OCI-LY1 (cell line): ENCODE data around the gene SMAD4.

Experiments
- H2AFZ ChIP-seq: fragments of 200-600 bp; sonication (generic), shearing (Covaris generic); 2 replicates; pipeline ENCODE4 v1.6.0; 2014; ENCODE audit warnings: antibody characterized with exemption, mild to moderate bottlenecking, low read length
- H3F3A ChIP-seq: fragments of 200-600 bp; sonication (generic), shearing (Covaris generic); 2 replicates; pipeline ENCODE4 v1.6.0; 2014; ENCODE audit warnings: mild to moderate bottlenecking, antibody characterized with exemption, low read length, moderate library complexity; ENCODE audit not compliant: insufficient read depth
- H3K27ac ChIP-seq: fragments of 200-600 bp; sonication (generic); 2 replicates; pipeline ENCODE4 v1.5.1; 2014; ENCODE audit warnings: low read length, mixed run types, mild to moderate bottlenecking, low read depth; ENCODE audit not compliant: poor library complexity, severe bottlenecking
- H3K27me3 ChIP-seq: fragments of 200-600 bp; sonication (generic); 2 replicates; pipeline ENCODE4 v1.6.0; 2014; ENCODE audit warnings: antibody characterized with exemption, mild to moderate bottlenecking, low read length, moderate library complexity; ENCODE audit not compliant: insufficient read depth
- H3K36me3 ChIP-seq: fragments of 200-600 bp; sonication (generic); 2 replicates; pipeline ENCODE4 v1.6.1; 2014; ENCODE audit warnings: mild to moderate bottlenecking, antibody characterized with exemption, low read length, moderate library complexity, mixed read lengths; ENCODE audit not compliant: insufficient read depth
- H3K4me1 ChIP-seq: fragments of 200-600 bp; sonication (generic); 2 replicates; pipeline ENCODE4 v1.5.1; 2014; ENCODE audit warnings: mild to moderate bottlenecking, low read length, moderate library complexity; ENCODE audit not compliant: insufficient read depth, severe bottlenecking
- H3K4me2 ChIP-seq: fragments of 200-600 bp; sonication (generic), shearing (Covaris generic); 2 replicates; pipeline ENCODE4 v1.6.1; 2014; ENCODE audit warnings: low read length
- H3K4me3 ChIP-seq: fragments of 200-600 bp; sonication (generic); 2 replicates; pipeline ENCODE4 v1.5.1; 2014; ENCODE audit warnings: low read length, low read depth, mild to moderate bottlenecking, mixed read lengths; ENCODE audit not compliant: poor library complexity, severe bottlenecking
- H3K79me2 ChIP-seq: fragments of 200-600 bp; shearing (Covaris generic); 2 replicates; pipeline ENCODE4 v1.6.1; 2016; ENCODE audit warnings: mixed run types, low read length, mixed read lengths; ENCODE audit not compliant: insufficient read depth
- H3K9ac ChIP-seq: fragments of 200-600 bp; sonication (generic), shearing (Covaris generic); 2 replicates; pipeline ENCODE4 v1.6.1; 2014; ENCODE audit warnings: mild to moderate bottlenecking, low read length, mixed read lengths
- H3K9me2 ChIP-seq: fragments of 200-600 bp; sonication (generic), shearing (Covaris generic); 2 replicates; pipeline ENCODE4 v1.6.1; 2014; ENCODE audit warnings: low read depth, mild to moderate bottlenecking, low read length, mixed read lengths
- H3K9me3 ChIP-seq: fragments of 200-600 bp; shearing (Covaris generic); 2 replicates; pipeline ENCODE4 v1.6.1; 2014; ENCODE audit warnings: low read length, mixed read lengths
- H4K20me1 ChIP-seq: fragments of 200-600 bp; sonication (generic), shearing (Covaris generic); 2 replicates; pipeline ENCODE4 v1.6.0; 2016; ENCODE audit warnings: mild to moderate bottlenecking, low read length; ENCODE audit not compliant: insufficient read depth
- EZH2 ChIP-seq: fragments of 200-600 bp; sonication (generic), shearing (Covaris generic); IDR thresholded peaks from 2 replicates; pipeline ENCODE4 v1.8.0; 2017; ENCODE audit warnings: borderline replicate concordance, mixed run types, mild to moderate bottlenecking, antibody characterized with exemption, low read length, moderate library complexity, mixed read lengths
- TF ChIP-seq, protein P1 (sequence below): fragments of 200-600 bp; sonication (generic), shearing (Covaris generic); IDR thresholded peaks from 2 replicates; pipeline ENCODE4 v1.5.1; 2017; ENCODE audit warnings: mild to moderate bottlenecking, antibody characterized with exemption, low read length, moderate library complexity, mixed read lengths

Gene SMAD4

GRCh38 chr18:51120809-51121596 is 91.0 kb downstream of the SMAD4 start:
- H3K36me3 ChIP-seq, result no peaks in the 10 kb centered on the region; the same call in 1 of the 2 replicates
- no peaks in the 10 kb centered on the region for H3K9me3 ChIP-seq
- no peaks in the 10 kb centered on the region; the same call in 1 of the 2 replicates for H3K27me3 ChIP-seq
- no peaks in the 10 kb centered on the region for H4K20me1 ChIP-seq
- H3K9me2 ChIP-seq, result no peaks in the 10 kb centered on the region
- H3K4me2 ChIP-seq, result no peak overlapping the region
- TF ChIP-seq, protein P1, sequence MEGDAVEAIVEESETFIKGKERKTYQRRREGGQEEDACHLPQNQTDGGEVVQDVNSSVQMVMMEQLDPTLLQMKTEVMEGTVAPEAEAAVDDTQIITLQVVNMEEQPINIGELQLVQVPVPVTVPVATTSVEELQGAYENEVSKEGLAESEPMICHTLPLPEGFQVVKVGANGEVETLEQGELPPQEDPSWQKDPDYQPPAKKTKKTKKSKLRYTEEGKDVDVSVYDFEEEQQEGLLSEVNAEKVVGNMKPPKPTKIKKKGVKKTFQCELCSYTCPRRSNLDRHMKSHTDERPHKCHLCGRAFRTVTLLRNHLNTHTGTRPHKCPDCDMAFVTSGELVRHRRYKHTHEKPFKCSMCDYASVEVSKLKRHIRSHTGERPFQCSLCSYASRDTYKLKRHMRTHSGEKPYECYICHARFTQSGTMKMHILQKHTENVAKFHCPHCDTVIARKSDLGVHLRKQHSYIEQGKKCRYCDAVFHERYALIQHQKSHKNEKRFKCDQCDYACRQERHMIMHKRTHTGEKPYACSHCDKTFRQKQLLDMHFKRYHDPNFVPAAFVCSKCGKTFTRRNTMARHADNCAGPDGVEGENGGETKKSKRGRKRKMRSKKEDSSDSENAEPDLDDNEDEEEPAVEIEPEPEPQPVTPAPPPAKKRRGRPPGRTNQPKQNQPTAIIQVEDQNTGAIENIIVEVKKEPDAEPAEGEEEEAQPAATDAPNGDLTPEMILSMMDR, result no peak
- no peak for TF ChIP-seq EZH2
- no peak overlapping the region for H3K4me3 ChIP-seq
- H3K27ac ChIP-seq, result no peak overlapping the region
- no peak overlapping the region for H3K9ac ChIP-seq
- no peaks in the 10 kb centered on the region for H3K79me2 ChIP-seq
- no peaks in the 10 kb centered on the region for H3F3A ChIP-seq
- no peak overlapping the region for H2AFZ ChIP-seq
- H3K4me1 ChIP-seq, result no peaks in the 10 kb centered on the region

DNA sequence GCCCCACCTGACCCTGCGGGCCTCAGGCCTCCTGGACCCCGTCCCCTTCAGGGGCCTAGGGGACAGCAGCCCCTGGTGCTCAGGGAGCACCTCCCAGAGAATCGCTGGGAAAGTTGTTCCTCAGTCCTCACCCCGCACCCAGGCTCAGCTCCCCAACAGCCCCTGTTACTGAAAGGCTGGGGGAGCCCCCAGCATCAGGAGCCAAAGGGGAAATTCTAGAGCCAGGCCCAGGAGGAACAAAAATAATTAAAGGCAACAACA is 91.5 kb downstream of the SMAD4 start:
- Histone ChIP-seq H3K79me2 (no peaks in the 10 kb centered on the region), H3K27ac (no peak overlapping the region), H3K27me3 (no peaks in the 10 kb centered on the region; the same call in 1 of the 2 replicates), H3F3A (no peaks in the 10 kb centered on the region), H3K4me2 (no peak overlapping the region), H3K36me3 (no peaks in the 10 kb centered on the region; the same call in 1 of the 2 replicates), H3K4me1 (no peaks in the 10 kb centered on the region), H2AFZ (no peak overlapping the region), H3K9me3 (no peaks in the 10 kb centered on the region), H4K20me1 (no peaks in the 10 kb centered on the region), H3K9me2 (no peaks in the 10 kb centered on the region), H3K9ac (no peak overlapping the region), H3K4me3 (no peak overlapping the region)
- TF ChIP-seq, protein P1, result no peak
- no peak for TF ChIP-seq EZH2

GRCh38 chr18:51122266-51123045 is 92.4 kb downstream of the SMAD4 start:
- Histone ChIP-seq H3K9me2 (no peaks in the 10 kb centered on the region), H3K79me2 (no peaks in the 10 kb centered on the region), H4K20me1 (no peaks in the 10 kb centered on the region), H3K36me3 (no peaks in the 10 kb centered on the region; the same call in 1 of the 2 replicates), H3K4me3 (no peak overlapping the region), H3K4me1 (no peaks in the 10 kb centered on the region), H3K9me3 (no peaks in the 10 kb centered on the region), H3K9ac (no peak overlapping the region), H3K27me3 (no peaks in the 10 kb centered on the region; the same call in 1 of the 2 replicates), H3K27ac (no peak overlapping the region), H3K4me2 (no peak overlapping the region), H2AFZ (no peak overlapping the region), H3F3A (no peaks in the 10 kb centered on the region)
- TF ChIP-seq, protein P1, result no peak
